Activated CD8-positive, alpha-beta memory T cell treated with anti-CD3 and anti-CD28 coated beads, Interleukin-2, amount 10 ng/mL, durations not matched to agents 7 days and 5 days (primary cell): Measurements from ENCODE around the gene NMNAT2. TPM values are rescaled to one million over a fixed set of nuclear protein-coding genes. Genes with fewer than 3 reads are reported as not detected.
A peak's percentile ranks its signal among the peaks of the same experiment; 100 is the strongest.
"Not testable (repeated sequence)": the region's sequence is repeated elsewhere in the genome, so short reads cannot be mapped to it uniquely, and the experiment has no call there.

Source experiments
- ATAC-seq: fragments of 150-1000 bp; cut with Tn5 transposase; one replicate; pipeline ENCODE4 v1.10.0; 2021; ENCODE audit warnings: moderate library complexity
- CTCF ChIA-PET: fragments of 350-600 bp; sonication (Branson Sonifier 250); formaldehyde crosslinking; loops from one replicate; lab custom pipeline; 2021; ENCODE audit warnings: antibody characterized with exemption; lab: Charles Lee
- DNase-seq: peaks from one replicate; pipeline ENCODE4 v3.0.0-alpha.2; 2020
- H3K27ac Mint-ChIP-seq: one replicate; pipeline ENCODE4 v1.8.0; 2021; ENCODE audit warnings: mild to moderate bottlenecking, mixed read lengths
- H3K27me3 Mint-ChIP-seq: one replicate; pipeline ENCODE4 v1.8.0; 2021; ENCODE audit warnings: mixed read lengths
- H3K36me3 Mint-ChIP-seq: one replicate; pipeline ENCODE4 v1.8.0; 2021; ENCODE audit warnings: mild to moderate bottlenecking, mixed read lengths
- H3K4me1 Mint-ChIP-seq: one replicate; pipeline ENCODE4 v1.8.0; 2021; ENCODE audit warnings: mixed read lengths
- H3K4me3 Mint-ChIP-seq: one replicate; pipeline ENCODE4 v1.8.0; 2021; ENCODE audit warnings: mild to moderate bottlenecking, moderate library complexity, mixed read lengths
- H3K9me3 Mint-ChIP-seq: one replicate; pipeline ENCODE4 v1.8.0; 2022; ENCODE audit warnings: low read depth, mixed read lengths
- total RNA-seq, 2 experiments: library from RNA; stranded (reverse); gene quantifications; one replicate each; pipeline ENCODE4 v1.2.3, GENCODE V29; 2021

The NMNAT2 gene
- total RNA-seq, 2 experiments from 2014 or later: not detected

DNA sequence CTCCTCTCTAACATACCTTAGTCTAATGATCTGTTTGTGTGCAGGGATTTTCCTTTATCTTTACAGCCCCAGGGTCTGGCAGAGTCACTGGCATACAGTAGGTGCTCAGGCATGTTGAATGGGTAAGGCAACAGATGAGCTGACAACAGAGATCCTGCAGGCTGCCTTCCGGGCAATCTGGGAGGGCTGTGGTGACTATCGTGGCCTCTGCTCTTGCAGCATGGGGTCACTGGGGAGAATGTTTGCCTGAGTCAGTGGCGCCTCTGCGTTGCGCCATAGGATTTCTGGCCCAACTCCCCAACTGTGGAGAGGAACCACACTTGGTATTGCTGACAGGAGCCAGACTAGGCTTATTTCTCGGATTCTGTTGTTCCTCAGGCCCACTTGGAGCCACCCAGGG, 138.3 kb downstream of the NMNAT2 start:
- H3K4me1 Mint-ChIP-seq: peaks cover 3% of the 10 kb centered on the region
- H3K36me3 Mint-ChIP-seq: no peaks in the 10 kb centered on the region
- CTCF ChIA-PET: interaction anchor here (1.0 kb wide), 1 partner anchor 26 kb away, joined by 3 read pairs; no protein-coding TSS in a partner anchor
- DNase-seq: no peak
- no peak overlapping the region for H3K27ac Mint-ChIP-seq
- ATAC-seq: no peak
- no peak overlapping the region for H3K4me3 Mint-ChIP-seq
- H3K9me3 Mint-ChIP-seq: no peaks in the 10 kb centered on the region
- H3K27me3 Mint-ChIP-seq: peaks cover 24% of the 10 kb centered on the region

DNA sequence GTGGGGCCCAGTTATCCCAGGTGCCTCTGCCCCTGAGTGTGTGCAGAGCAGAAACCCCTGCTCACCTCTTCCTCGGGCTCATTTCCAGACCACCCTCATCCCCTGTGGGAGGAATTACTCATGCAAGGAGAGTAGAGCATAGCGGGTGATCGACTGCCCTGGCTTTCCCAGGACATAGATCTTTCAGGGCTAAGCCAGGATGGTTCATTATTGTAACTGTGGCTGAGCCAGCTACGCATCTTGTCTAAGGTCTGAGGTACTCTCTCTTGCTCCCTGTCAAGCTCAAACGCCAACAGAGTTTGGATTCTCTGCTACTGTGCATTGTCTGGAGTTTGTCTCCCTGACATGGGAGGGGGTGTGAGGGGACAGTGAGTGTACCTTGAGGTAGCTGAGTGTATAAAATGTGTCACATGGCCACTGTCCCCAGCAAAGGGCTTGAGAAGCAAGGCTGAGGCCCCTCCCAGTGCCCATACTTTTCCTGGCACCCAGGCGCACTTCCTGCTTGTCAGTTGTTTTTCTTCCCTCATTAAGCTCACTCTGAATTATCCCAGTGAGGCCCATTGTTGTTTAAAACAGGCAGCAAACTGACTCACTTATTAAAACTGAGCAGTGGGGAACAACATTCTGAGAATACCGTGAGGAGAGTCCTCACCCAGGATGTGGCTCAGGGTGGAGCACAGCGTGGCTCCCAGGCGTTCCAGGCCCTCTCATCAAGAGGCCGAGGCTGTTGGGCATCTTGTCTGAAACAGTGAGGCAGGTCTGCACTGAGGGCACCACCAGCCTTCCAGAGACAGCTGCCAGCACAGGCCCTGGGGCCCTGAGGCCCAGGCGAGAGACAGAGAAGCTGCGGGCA, 139.2 kb downstream of the NMNAT2 start:
- H3K36me3 Mint-ChIP-seq: no peaks in the 10 kb centered on the region
- H3K4me1 Mint-ChIP-seq: peaks cover 3% of the 10 kb centered on the region
- ATAC-seq: no peak
- DNase-seq: no peak
- H3K27me3 Mint-ChIP-seq: peaks cover 17% of the 10 kb centered on the region
- CTCF ChIA-PET: no interaction called here
- peak overlapping the region; percentile 4 for H3K27ac Mint-ChIP-seq
- H3K9me3 Mint-ChIP-seq: no peaks in the 10 kb centered on the region
- H3K4me3 Mint-ChIP-seq: no peak overlapping the region

DNA sequence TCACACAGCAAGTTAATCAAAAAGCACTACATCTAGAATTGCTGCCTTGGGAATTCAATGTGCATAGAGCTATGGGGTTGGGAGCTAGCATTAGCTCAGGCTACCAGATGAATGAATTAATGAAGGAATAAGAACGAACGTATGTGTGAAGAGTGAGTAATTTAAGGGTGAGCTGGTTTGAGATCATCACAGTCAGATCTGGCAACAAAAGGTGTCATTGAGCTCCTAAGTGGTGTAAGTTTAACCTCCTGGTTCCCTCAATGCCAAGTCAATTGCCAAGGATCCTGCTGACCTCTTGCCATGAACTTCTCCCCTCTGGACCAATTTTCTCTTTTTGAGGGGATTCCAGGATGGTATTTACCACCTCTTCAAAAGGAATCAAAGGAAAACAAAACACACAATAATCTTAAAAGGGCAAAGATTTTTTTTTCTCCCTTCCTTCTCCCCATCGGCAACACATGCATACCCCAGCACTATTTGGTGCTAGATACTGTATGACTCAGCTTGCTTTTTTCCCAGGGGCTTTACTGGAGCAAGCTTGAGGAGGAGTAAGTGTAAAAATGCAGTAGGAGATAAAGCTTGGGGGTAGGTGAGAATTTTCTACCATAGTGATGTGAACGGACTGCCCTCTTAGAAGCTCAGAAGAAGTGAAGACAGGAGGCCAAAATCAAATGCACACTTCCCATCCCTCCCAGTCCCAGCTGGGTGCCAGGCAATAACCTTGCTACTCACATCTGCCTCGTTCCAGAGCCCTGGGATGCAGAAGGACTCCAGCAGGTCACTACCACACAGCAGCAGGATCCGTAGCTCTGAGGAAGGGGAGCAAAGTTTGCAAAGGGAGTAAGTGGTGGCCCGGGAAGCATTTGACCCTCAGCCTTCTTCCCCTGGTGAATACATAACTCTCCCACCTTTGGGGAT, 140.1 kb downstream of the NMNAT2 start:
- H3K9me3 Mint-ChIP-seq: no peaks in the 10 kb centered on the region
- no peak overlapping the region for H3K27ac Mint-ChIP-seq
- ATAC-seq: no peak
- CTCF ChIA-PET: no interaction called here
- H3K4me1 Mint-ChIP-seq: peaks cover 3% of the 10 kb centered on the region
- no peaks in the 10 kb centered on the region for H3K36me3 Mint-ChIP-seq
- no peak for DNase-seq
- peaks cover 10% of the 10 kb centered on the region for H3K27me3 Mint-ChIP-seq
- H3K4me3 Mint-ChIP-seq: no peak overlapping the region

DNA sequence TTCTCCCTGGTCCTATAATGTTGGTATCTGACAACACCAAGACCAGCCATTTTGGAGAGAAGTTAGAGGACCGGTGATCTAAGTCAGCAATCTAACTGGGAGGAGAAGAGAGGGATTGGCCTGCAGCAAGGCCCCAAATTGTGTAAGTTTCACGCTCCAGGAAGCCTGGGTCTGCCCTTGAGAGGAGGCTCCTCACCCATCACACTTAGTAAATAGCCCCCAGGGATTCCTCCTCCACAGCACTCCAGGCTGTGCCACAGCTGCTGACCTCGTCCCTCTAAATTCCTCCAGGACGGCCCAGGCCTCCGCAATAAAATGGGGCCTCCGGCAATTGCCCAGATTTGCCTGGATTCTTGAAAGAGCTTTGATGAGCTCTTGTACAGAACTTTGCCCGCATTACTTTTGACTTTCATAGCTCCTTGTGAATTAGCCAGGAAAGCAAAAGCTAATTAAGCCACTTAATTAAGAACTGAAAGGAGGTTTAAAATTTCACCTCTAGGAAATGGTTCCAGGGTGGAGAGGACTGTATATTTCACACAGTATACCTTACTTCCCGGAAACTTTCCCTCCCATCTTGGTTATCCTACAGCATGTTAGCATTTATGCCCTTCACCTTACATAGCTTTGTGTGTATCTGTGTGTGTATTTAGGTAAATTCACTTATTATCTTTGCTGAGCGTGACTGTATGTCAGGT, 141.6 kb downstream of the NMNAT2 start:
- ATAC-seq (no peak), DNase-seq (no peak)
- H3K9me3 Mint-ChIP-seq: no peaks in the 10 kb centered on the region
- peaks cover 13% of the 10 kb centered on the region for H3K27me3 Mint-ChIP-seq
- CTCF ChIA-PET: interaction anchor here (1.3 kb wide), 1 partner anchor 9 kb away, joined by 3 read pairs; no protein-coding TSS in a partner anchor
- H3K36me3 Mint-ChIP-seq: no peaks in the 10 kb centered on the region
- peaks cover 3% of the 10 kb centered on the region for H3K4me1 Mint-ChIP-seq
- H3K27ac Mint-ChIP-seq: no peak overlapping the region
- H3K4me3 Mint-ChIP-seq: no peak overlapping the region

DNA sequence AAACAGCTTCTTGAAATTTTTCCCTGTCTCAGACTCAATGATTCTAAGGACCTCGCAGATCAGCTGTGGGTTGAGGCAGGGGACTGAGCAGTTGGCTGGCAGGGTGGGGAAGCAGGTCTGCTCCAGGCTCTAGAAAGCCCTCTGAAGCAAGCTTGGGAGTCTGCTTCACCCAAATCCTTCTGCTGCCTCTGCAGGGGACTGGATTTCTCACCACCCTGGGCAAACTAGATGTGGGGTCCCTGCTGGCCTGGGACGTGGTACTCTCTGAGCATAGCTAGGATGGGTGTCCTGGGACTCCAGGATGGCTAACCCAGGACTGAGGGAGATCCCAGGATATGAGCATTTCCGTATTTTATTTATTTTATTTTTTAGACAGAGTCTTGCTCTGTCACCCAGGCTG, 142.9 kb downstream of the NMNAT2 start:
- no peaks in the 10 kb centered on the region for H3K9me3 Mint-ChIP-seq
- H3K4me3 Mint-ChIP-seq: no peak overlapping the region
- ATAC-seq (no peak), DNase-seq (no peak)
- no peaks in the 10 kb centered on the region for H3K36me3 Mint-ChIP-seq
- peaks cover 12% of the 10 kb centered on the region for H3K27me3 Mint-ChIP-seq
- no peak overlapping the region for H3K27ac Mint-ChIP-seq
- peaks cover 3% of the 10 kb centered on the region for H3K4me1 Mint-ChIP-seq
- CTCF ChIA-PET: no interaction called here

DNA sequence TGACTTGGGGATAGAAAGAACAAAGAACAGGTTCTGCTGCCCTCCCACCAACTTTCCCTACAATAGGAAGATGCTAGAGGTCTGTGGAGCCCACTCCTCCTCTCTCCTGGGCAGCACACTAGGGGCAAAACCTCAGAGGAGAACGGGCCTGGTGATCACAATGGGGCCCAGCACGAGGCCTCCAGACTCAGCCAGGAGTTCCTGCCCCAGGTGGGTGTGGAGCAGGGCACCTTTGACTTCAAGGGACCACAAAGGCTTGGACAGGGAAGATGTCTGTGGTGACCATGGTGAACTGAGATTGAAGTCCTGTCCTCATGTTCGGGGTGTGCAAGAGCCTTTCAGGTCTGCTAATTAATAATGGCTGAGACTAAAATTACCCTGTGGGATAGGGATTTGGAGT, 143.3 kb downstream of the NMNAT2 start:
- Mint-ChIP-seq H3K4me3 (no peak overlapping the region), H3K4me1 (peaks cover 3% of the 10 kb centered on the region), H3K36me3 (no peaks in the 10 kb centered on the region), H3K9me3 (no peaks in the 10 kb centered on the region), H3K27me3 (peaks cover 12% of the 10 kb centered on the region), H3K27ac (no peak overlapping the region)
- CTCF ChIA-PET: no interaction called here
- DNase-seq (no peak), ATAC-seq (no peak)

DNA sequence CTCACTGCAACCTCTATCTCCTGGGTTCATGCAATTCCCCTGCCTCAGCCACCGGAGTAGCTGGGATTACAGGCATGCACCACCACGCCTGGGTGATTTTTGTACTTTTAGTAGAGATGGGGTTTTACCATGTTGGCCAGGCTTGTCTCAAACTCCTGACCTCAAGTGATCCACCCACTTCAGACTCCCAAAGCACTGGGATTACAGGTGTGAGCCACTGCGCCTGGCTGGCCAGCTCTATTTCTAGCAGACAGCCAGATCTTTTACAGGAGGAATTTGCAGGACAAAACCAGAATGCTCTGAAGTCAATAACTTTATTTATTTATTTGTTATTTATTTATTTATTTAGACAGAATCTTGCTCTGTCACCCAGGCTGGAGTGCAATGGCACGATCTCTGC, 144.2 kb downstream of the NMNAT2 start:
- not testable (repeated sequence) for ATAC-seq

DNA sequence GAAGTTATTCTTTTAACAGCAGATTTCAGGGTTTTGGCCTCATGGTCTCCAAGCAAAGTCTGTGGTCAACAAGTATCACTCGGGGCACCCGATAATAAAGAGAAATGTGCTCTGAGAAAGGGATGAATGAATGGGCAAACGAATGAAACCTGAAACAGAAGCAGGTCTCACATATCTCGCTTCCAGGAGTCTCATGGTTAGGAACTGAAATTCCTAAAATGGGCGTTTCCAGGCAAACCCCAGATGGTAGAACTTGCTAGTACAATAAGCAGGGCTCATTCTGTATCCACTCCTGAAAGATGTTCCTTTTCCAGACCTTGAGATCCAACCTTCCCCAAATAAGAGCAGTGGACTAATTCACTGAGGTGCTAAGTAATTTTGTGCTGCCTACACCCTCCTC, 144.9 kb downstream of the NMNAT2 start:
- Mint-ChIP-seq H3K27me3 (peaks cover 14% of the 10 kb centered on the region), H3K9me3 (no peaks in the 10 kb centered on the region), H3K4me1 (no peaks in the 10 kb centered on the region), H3K36me3 (no peaks in the 10 kb centered on the region), H3K27ac (no peak overlapping the region), H3K4me3 (no peak overlapping the region)
- DNase-seq (no peak), ATAC-seq (no peak)
- CTCF ChIA-PET: no interaction called here

More for the DNA sequence above, 144.2 kb downstream of the NMNAT2 start:
- DNase-seq, H3K36me3 Mint-ChIP-seq, H3K9me3 Mint-ChIP-seq, H3K4me1 Mint-ChIP-seq, CTCF ChIA-PET, H3K4me3 Mint-ChIP-seq, H3K27ac Mint-ChIP-seq: not testable (repeated sequence)
- peaks cover 12% of the 10 kb centered on the region for H3K27me3 Mint-ChIP-seq

DNA sequence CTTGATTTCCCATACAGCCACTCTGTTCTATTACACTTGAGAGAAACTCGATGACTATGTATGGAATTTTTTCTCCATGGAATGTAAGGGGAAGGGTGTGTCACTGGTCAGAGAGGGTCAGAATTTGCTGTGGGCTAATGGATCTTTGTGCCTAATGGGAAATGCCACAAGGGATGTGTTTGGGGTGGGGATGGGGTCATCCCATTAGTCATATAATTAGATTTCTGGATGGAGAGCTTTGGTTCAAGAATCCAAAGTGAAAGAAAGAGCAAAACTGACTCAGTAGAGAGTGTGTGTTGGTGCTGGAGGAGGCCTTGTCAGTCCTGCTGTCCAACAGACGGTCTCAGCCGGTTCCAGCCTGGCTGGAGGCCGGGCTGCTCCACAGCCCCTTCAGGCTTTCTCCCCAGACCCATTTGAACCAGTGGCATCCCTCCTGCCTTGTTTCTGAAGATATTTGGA, 145.8 kb downstream of the NMNAT2 start:
- H3K4me1 Mint-ChIP-seq: no peaks in the 10 kb centered on the region
- CTCF ChIA-PET: no interaction called here

DNA sequence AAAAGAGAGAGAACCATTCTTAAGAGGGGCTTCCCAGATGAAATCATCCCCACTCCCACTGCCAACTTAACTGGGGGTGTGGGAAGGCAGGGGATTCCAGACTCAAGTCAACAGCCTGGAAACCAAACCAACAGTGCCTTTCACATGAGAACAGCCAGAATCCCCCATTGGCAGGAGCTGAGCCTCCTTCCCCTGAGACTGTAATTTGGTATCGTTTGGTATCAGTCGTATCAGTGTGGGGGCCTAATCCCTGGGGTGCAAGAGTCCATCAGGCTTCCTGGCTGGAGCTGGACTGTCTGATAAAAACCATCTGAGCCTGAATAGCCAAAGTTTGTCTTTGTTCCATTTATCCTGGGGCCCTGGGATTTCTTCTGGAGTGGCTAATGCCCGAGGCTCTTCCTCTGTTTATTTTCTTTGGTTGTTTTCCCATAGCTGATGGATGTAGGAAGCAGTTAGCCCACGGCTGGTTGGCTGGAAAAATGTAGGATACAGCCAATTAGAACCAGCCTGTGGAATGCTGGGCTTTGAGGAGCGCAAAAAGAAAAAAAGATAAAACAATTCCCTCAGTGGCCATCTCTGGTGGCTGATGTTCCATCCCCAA, 147.5 kb downstream of the NMNAT2 start:
- Mint-ChIP-seq H3K9me3 (no peaks in the 10 kb centered on the region), H3K27me3 (peaks cover 15% of the 10 kb centered on the region), H3K27ac (no peak overlapping the region), H3K4me1 (no peaks in the 10 kb centered on the region), H3K4me3 (no peak overlapping the region), H3K36me3 (no peaks in the 10 kb centered on the region)
- no peak for ATAC-seq
- CTCF ChIA-PET: interaction anchor here (1.1 kb wide), 1 partner anchor 11 kb away, joined by 3 read pairs; no protein-coding TSS in a partner anchor
- DNase-seq: no peak

More for the DNA sequence above, 145.8 kb downstream of the NMNAT2 start:
- Mint-ChIP-seq H3K36me3 (no peaks in the 10 kb centered on the region), H3K27me3 (peaks cover 10% of the 10 kb centered on the region), H3K4me3 (no peak overlapping the region), H3K27ac (no peak overlapping the region), H3K9me3 (no peaks in the 10 kb centered on the region)
- ATAC-seq (no peak), DNase-seq (no peak)

DNA sequence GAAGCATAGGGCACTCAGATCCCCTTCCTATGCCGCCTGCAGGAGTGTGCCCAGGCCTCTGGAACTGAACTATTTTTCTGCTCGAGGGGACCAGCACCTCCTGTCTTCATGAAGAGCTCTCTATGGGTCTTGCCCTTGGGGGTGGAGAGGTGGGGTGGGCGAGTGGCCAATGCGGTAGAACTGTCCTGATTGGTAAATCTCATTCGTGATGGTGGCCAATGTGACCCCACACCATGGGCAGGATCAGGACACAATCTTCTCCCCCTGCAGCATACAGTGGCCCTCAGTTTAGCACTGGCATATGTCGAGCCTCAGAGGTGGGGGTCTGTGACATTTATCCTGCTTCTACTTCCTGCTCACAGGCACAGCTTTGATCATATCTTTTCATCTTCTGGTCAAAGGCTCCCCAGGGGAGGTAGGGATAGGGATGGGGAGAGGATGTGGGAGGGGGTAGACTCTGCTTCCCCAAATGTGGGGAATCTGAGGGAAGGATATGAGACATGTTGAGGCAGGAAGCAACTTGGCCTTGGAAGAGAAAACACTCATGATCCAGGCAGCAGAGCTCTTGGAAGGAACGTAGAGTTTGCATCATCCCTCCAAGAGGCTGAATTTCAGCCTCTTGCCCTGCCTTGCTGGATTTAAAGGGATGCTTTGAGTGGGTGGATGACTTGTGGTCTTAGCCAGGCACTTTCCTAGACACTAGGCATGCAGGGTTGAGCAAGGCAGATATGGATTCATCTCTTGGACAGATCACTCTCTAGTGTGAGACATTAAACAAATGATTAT, 150.3 kb downstream of the NMNAT2 start:
- DNase-seq: no peak
- H3K4me1 Mint-ChIP-seq: no peaks in the 10 kb centered on the region

More for the DNA sequence above, 150.3 kb downstream of the NMNAT2 start:
- CTCF ChIA-PET: interaction anchor here (1.4 kb wide), 1 partner anchor 9 kb away, joined by 3 read pairs; no protein-coding TSS in a partner anchor
- no peak overlapping the region for H3K27ac Mint-ChIP-seq
- no peaks in the 10 kb centered on the region for H3K36me3 Mint-ChIP-seq
- no peaks in the 10 kb centered on the region for H3K9me3 Mint-ChIP-seq
- H3K27me3 Mint-ChIP-seq: peaks cover 22% of the 10 kb centered on the region
- no peak overlapping the region for H3K4me3 Mint-ChIP-seq
- no peak for ATAC-seq
